GM12878 (cell line): ENCODE measurements around the gene TVP23C. TPM values are rescaled to one million over a fixed set of nuclear protein-coding genes. Genes with fewer than 3 reads are reported as not detected.

Experiments
- ATAC-seq: fragments of 200-7000 bp; cut with Tn5 transposase; 3 replicates; pipeline ENCODE4 v1.9.1; 2020; ENCODE audit warnings: mild to moderate bottlenecking, moderate library complexity
- BruUV-seq: library from RNA; stranded (reverse); fragments of 400-500 nt; replicated peaks from 2 replicates; lab custom pipeline; 2021; lab: Mats Ljungman, UMichigan
- CTCF ChIA-PET: fragments of 300-600 bp; sonication (Branson Sonifier 250); formaldehyde crosslinking; extraction: SDS; loops from one replicate; lab custom pipeline; 2021; ENCODE audit warnings: inconsistent platforms; lab: Yijun Ruan, JAX
- POLR2A ChIA-PET: fragments of 350-600 bp; formaldehyde crosslinking; extraction: SDS; loops from one replicate; lab custom pipeline; 2021; ENCODE audit warnings: inconsistent platforms; lab: Charles Lee
- RAD21 ChIA-PET: fragments of 300-600 bp; sonication (Branson Sonifier 250); formaldehyde crosslinking; loops from one replicate; lab custom pipeline; 2023; ENCODE audit warnings: antibody characterized with exemption; ENCODE audit not compliant: unreplicated experiment; lab: Charles Lee
- SMC1A ChIA-PET: fragments of 300-600 bp; sonication (Branson Sonifier 250); formaldehyde crosslinking; loops from one replicate; lab custom pipeline; 2023; ENCODE audit not compliant: unreplicated experiment, uncharacterized antibody; lab: Charles Lee
- DNase-seq: peaks from one replicate; pipeline ENCODE4 v3.0.0-alpha.2; 2011; ENCODE audit warnings: low read depth, low spot score
- FAIRE-seq: peaks from 3 replicates; lab custom pipeline; 2011; peaks lifted over from hg19 to GRCh38; lab: Jason Lieb, UNC
- H2AFZ ChIP-seq: 2 replicates; pipeline ENCODE4 v1.6.0; 2011; ENCODE audit warnings: low read depth, low read length, control low read depth; ENCODE audit not compliant: control insufficient read depth
- H3K27ac ChIP-seq: 2 replicates; pipeline ENCODE4 v1.5.1; 2011; ENCODE audit warnings: control low read depth; ENCODE audit not compliant: control insufficient read depth, insufficient read depth
- H3K27me3 ChIP-seq, 2 experiments: replicated peaks in 1 of 2; 2 replicates each; pipeline versions ENCODE4 v1.6.0 to v1.6.1; 2011; ENCODE audit warnings: low read length in 1 of 2; ENCODE audit not compliant: control insufficient read depth in 2 of 2, insufficient read depth in 2 of 2
- H3K36me3 ChIP-seq, 2 experiments: 2 replicates each; pipeline ENCODE4 v1.5.1; 2011; ENCODE audit warnings: low read length in 1 of 2; ENCODE audit not compliant: control insufficient read depth in 2 of 2, insufficient read depth in 2 of 2
- H3K4me1 ChIP-seq: 2 replicates; pipeline ENCODE4 v1.6.1; 2011; ENCODE audit warnings: mild to moderate bottlenecking, low read length, moderate library complexity, mixed read lengths; ENCODE audit not compliant: control insufficient read depth, insufficient read depth
- H3K4me2 ChIP-seq: 2 replicates; pipeline ENCODE4 v1.6.0; 2011; ENCODE audit warnings: control low read depth; ENCODE audit not compliant: control insufficient read depth, insufficient read depth
- H3K4me3 ChIP-seq: fragments of 200-600 bp; sonication (generic); 2 replicates; pipeline ENCODE4 v1.5.1; 2016
- H3K79me2 ChIP-seq: 2 replicates; pipeline ENCODE4 v1.6.0; 2011; ENCODE audit warnings: low read length; ENCODE audit not compliant: control insufficient read depth, insufficient read depth
- H3K9ac ChIP-seq: 2 replicates; pipeline ENCODE4 v1.8.0; 2011; ENCODE audit warnings: low read length, control low read depth, mixed read lengths; ENCODE audit not compliant: control insufficient read depth, insufficient read depth
- H3K9me3 ChIP-seq: replicated peaks from 3 replicates; pipeline ENCODE4 v1.5.1; 2011; ENCODE audit warnings: mild to moderate bottlenecking, low read length; ENCODE audit not compliant: control insufficient read depth, insufficient read depth
- H4K20me1 ChIP-seq: 2 replicates; pipeline ENCODE4 v1.6.0; 2011; ENCODE audit not compliant: control insufficient read depth, insufficient read depth
- CEBPB ChIP-seq, 2 experiments: fragments of 150-350 bp in 1 of 2; IDR thresholded peaks; 2 replicates each; pipeline ENCODE4 v1.6.1; 2012 to 2014; ENCODE audit warnings: low read depth in 2 of 2, low read length in 2 of 2, borderline replicate concordance in 1 of 2, inconsistent platforms in 1 of 2
- CHD2 ChIP-seq: IDR thresholded peaks from 2 replicates; pipeline ENCODE4 v1.6.1; 2011; ENCODE audit warnings: low read depth, low read length, improper control_type of control experiment, borderline replicate concordance
- EZH2 ChIP-seq: IDR thresholded peaks from 2 replicates; pipeline ENCODE4 v1.6.1; 2012; ENCODE audit warnings: low read depth, mild to moderate bottlenecking, control low read depth, inconsistent platforms, low read length, borderline replicate concordance; ENCODE audit not compliant: control insufficient read depth
- IKZF1 ChIP-seq: fragments of 450-650 bp; conservative IDR thresholded peaks from 2 replicates; pipeline ENCODE4 v1.6.1; 2017; ENCODE audit warnings: antibody characterized with exemption, mild to moderate bottlenecking
- RB1 ChIP-seq: fragments of 450-650 bp; formaldehyde crosslinking; IDR thresholded peaks from 2 replicates; pipeline ENCODE4 v1.6.1; 2017; ENCODE audit warnings: mild to moderate bottlenecking, borderline replicate concordance
- RFX5 ChIP-seq: IDR thresholded peaks from 2 replicates; pipeline ENCODE4 v1.6.1; 2011; ENCODE audit warnings: low read depth, low read length, improper control_type of control experiment
- SMAD1 ChIP-seq: fragments of 450-650 bp; IDR thresholded peaks from 2 replicates; pipeline ENCODE4 v1.6.1; 2018; ENCODE audit warnings: mild to moderate bottlenecking, low read depth; ENCODE audit not compliant: partially characterized antibody
- SMAD5 ChIP-seq: IDR thresholded peaks from 2 replicates; pipeline ENCODE4 v1.6.1; 2016; ENCODE audit warnings: antibody characterized with exemption, low read depth
- STAT1 ChIP-seq: fragments of 450-650 bp; conservative IDR thresholded peaks from 2 replicates; pipeline ENCODE4 v1.6.1; 2014; ENCODE audit warnings: antibody characterized with exemption, mild to moderate bottlenecking
- TAF1 ChIP-seq: IDR thresholded peaks from 2 replicates; pipeline ENCODE4 v1.6.1; 2011; ENCODE audit warnings: mild to moderate bottlenecking, low read depth, low read length, borderline replicate concordance
- TARDBP ChIP-seq: IDR thresholded peaks from 2 replicates; pipeline ENCODE4 v1.6.1; 2016; ENCODE audit warnings: borderline replicate concordance
- TCF12 ChIP-seq: IDR thresholded peaks from 2 replicates; pipeline ENCODE4 v1.6.1; 2011; ENCODE audit warnings: low read depth, mild to moderate bottlenecking, low read length
- WGBS: methylation state at CpG from one replicate; pipeline ENCODE4 v1.1.6; 2016; ENCODE audit warnings: low lambda C conversion rate; ENCODE audit not compliant: insufficient replicate concordance, insufficient coverage; ENCODE audit errors: missing lambda C conversion rate; 5-methylcytosine and 5-hydroxymethylcytosine counted together
- in situ Hi-C: fragments of 300-500 bp; cut with MboI; formaldehyde crosslinking; loops from 9 replicates; pipeline ENCODE4 v1.14.3; 2018; ENCODE audit warnings: mixed read lengths
- intact Hi-C: fragments of 100-400 bp; cut with micrococcal nuclease; formaldehyde crosslinking; loops from one replicate; pipeline ENCODE4 v1.14.2; 2022; ENCODE audit not compliant: unreplicated experiment
- polyA plus RNA-seq, 11 experiments: library from polyadenylated mRNA; depleted of rRNA in 4 of 11; unstranded in 6 of 11; stranded (reverse) in 5 of 11; fragments of >200 nt; fragmentation: Nextera tagmentation in 4 of 11; fragmentation: Illumina TruSeq in 1 of 11; extraction: Ambion mirVana in 4 of 11; extraction: Trizol in 1 of 11; gene quantifications; 1 replicate in 1 of 11; 2 replicates in 10 of 11; pipeline versions ENCODE4 v1.2.1 to v1.2.3, GENCODE V29; 2011 to 2016; ENCODE audit warnings: inconsistent platforms in 2 of 11, missing spikeins in 2 of 11, low read depth in 1 of 11
- total RNA-seq, 4 experiments: library from RNA; depleted of rRNA in 3 of 4; stranded (reverse); fragments of >200 nt in 3 of 4; fragmentation: Illumina TruSeq in 1 of 4; extraction: Trizol in 1 of 4; gene quantifications; 2 replicates each; pipeline versions ENCODE4 v1.2.1 to v1.2.3, GENCODE V29; 2013 to 2021
- TF ChIP-seq, protein P1 (sequence below): IDR thresholded peaks from 2 replicates; pipeline ENCODE4 v1.6.1; 2011; ENCODE audit warnings: low read depth, low read length, improper control_type of control experiment, borderline replicate concordance
- TF ChIP-seq, protein P2 (sequence below): fragments of 450-650 bp; formaldehyde crosslinking; IDR thresholded peaks from 2 replicates; pipeline ENCODE4 v1.4.0; 2022; ENCODE audit warnings: mild to moderate bottlenecking, moderate library complexity

Gene TVP23C
- total and polyA plus RNA-seq, 10 of the 15 experiments (the other 5 are each of a cell fraction or from before 2014, with no cell fraction given) = 0.42 to 5.0 (median 2.7) TPM

DNA sequence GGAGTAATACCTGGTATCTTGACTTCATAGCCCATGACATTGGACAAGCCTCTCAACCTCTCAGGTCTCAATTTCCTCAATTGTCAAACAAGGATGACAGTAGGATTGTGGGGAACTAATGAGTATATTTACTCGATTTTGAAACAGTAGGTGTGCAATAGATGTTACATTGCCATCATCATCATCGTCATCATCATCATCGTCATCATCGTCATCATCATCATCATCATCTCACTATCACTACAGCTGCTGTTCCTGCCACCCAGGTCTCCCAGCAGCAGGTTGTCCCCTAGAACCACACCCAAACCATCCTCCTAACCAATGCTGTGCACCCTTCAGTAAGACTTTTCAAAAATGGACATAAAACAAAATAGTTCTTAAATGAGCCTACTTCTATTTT is 71.1 kb downstream of the TVP23C start:
- in situ Hi-C loops = no loop called here
- FAIRE-seq = no peak

More for the DNA sequence above, 71.1 kb downstream of the TVP23C start:
- H3K27me3 ChIP-seq = no peaks in the 10 kb centered on the region
- ChIA-PET RAD21 (no interaction called here), CTCF (no interaction called here), SMC1A (no interaction called here), POLR2A (no interaction called here)
- ATAC-seq (no peak), DNase-seq (no peak)
- H3K4me2 ChIP-seq = no peak overlapping the region
- H4K20me1 ChIP-seq = no peaks in the 10 kb centered on the region
- H3K9ac ChIP-seq = no peak overlapping the region
- no peaks in the 10 kb centered on the region for H3K79me2 ChIP-seq
- H3K4me3 ChIP-seq = no peak overlapping the region
- BruUV-seq = no TSS peak
- H3K27ac ChIP-seq = no peak overlapping the region
- H2AFZ ChIP-seq = no peak overlapping the region
- H3K36me3 ChIP-seq = no peaks in the 10 kb centered on the region
- no peaks in the 10 kb centered on the region for H3K9me3 ChIP-seq
- H3K4me1 ChIP-seq = no peaks in the 10 kb centered on the region
- TF ChIP-seq, protein P1, sequence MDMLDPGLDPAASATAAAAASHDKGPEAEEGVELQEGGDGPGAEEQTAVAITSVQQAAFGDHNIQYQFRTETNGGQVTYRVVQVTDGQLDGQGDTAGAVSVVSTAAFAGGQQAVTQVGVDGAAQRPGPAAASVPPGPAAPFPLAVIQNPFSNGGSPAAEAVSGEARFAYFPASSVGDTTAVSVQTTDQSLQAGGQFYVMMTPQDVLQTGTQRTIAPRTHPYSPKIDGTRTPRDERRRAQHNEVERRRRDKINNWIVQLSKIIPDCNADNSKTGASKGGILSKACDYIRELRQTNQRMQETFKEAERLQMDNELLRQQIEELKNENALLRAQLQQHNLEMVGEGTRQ = no peak
- TF ChIP-seq IKZF1 = no peak
- TF ChIP-seq SMAD1 = no peak
- no peak for TF ChIP-seq RFX5
- TF ChIP-seq, protein P2, sequence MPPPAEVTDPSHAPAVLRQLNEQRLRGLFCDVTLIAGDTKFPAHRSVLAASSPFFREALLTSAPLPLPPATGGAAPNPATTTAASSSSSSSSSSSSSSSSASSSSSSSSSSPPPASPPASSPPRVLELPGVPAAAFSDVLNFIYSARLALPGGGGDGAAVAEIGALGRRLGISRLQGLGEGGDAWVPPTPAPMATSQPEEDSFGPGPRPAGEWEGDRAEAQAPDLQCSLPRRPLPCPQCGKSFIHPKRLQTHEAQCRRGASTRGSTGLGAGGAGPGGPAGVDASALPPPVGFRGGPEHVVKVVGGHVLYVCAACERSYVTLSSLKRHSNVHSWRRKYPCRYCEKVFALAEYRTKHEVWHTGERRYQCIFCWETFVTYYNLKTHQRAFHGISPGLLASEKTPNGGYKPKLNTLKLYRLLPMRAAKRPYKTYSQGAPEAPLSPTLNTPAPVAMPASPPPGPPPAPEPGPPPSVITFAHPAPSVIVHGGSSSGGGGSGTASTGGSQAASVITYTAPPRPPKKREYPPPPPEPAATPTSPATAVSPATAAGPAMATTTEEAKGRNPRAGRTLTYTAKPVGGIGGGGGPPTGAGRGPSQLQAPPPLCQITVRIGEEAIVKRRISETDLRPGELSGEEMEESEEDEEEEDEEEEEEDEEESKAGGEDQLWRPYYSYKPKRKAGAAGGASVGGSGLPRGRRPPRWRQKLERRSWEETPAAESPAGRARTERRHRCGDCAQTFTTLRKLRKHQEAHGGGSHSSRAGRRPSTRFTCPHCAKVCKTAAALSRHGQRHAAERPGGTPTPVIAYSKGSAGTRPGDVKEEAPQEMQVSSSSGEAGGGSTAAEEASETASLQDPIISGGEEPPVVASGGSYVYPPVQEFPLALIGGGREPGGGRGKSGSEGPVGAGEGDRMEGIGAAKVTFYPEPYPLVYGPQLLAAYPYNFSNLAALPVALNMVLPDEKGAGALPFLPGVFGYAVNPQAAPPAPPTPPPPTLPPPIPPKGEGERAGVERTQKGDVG (CRISPR knock-in tag) = no peak
- no peak for TF ChIP-seq TAF1
- no peak for TF ChIP-seq CHD2
- no peak for TF ChIP-seq CEBPB (IDR thresholded peaks at IDR 0.05; ENCODE audit: borderline replicate concordance in 1 of 2, low read depth in 2 of 2, low read length in 2 of 2)
- TF ChIP-seq EZH2 = no peak
- no peak for TF ChIP-seq RB1
- TF ChIP-seq STAT1 = no peak
- no peak for TF ChIP-seq TCF12
- TF ChIP-seq TARDBP = no peak
- TF ChIP-seq SMAD5 = no peak
- intact Hi-C loops = no loop called here
- 73% methylated on average over 4 of the region's 4 CpGs for WGBS
